HepG2 (cell line): ENCODE data around the gene FERMT2. TPM values are rescaled to one million over a fixed set of nuclear protein-coding genes. Genes with fewer than 3 reads are reported as not detected.

ENCODE experiments used
- ATAC-seq: fragments of 200-7000 bp; cut with Tn5 transposase; 3 replicates; pipeline ENCODE4 v1.9.1; 2020; ENCODE audit warnings: mild to moderate bottlenecking, moderate library complexity
- BruUV-seq: library from RNA; stranded (reverse); fragments of 400-500 nt; replicated peaks from 2 replicates; lab custom pipeline; 2021; lab: Mats Ljungman, UMichigan
- CTCF ChIA-PET: fragments of 300-600 bp; formaldehyde crosslinking; extraction: SDS; loops from one replicate; lab custom pipeline; 2021; ENCODE audit warnings: low total read pairs, inconsistent platforms, low intra/inter-chr PET ratio; lab: Yijun Ruan, JAX
- POLR2A ChIA-PET: fragments of 350-600 bp; sonication (Branson Sonifier 250); formaldehyde crosslinking; loops from one replicate; lab custom pipeline; 2020; ENCODE audit warnings: antibody characterized with exemption, inconsistent platforms; lab: Yijun Ruan, JAX
- DNase-seq: peaks from one replicate; pipeline ENCODE4 v3.0.0-alpha.2; 2015; ENCODE audit warnings: low spot score
- FAIRE-seq: peaks from 3 replicates; lab custom pipeline; 2011; peaks lifted over from hg19 to GRCh38; lab: Jason Lieb, UNC
- H2AFZ ChIP-seq: one replicate; pipeline ENCODE4 v1.6.1; 2011; ENCODE audit warnings: low read length, inconsistent platforms
- H3K27ac ChIP-seq: fragments of 300-600 bp; 3 replicates; pipeline ENCODE4 v1.8.0; 2011; ENCODE audit warnings: mixed run types, mild to moderate bottlenecking, mixed read lengths, low read length, inconsistent platforms; ENCODE audit not compliant: insufficient read depth; ENCODE audit errors: extremely low read length
- H3K27me3 ChIP-seq, 2 experiments: fragments of 200-600 bp in 1 of 2; 2 replicates in 1 of 2; 3 replicates in 1 of 2; pipeline versions ENCODE4 v1.6.0 to v1.8.0; 2011; ENCODE audit warnings: low read length in 2 of 2, mild to moderate bottlenecking in 2 of 2, moderate library complexity in 2 of 2, inconsistent platforms in 1 of 2; ENCODE audit not compliant: insufficient read depth in 2 of 2, control insufficient read depth in 1 of 2
- H3K36me3 ChIP-seq, 2 experiments: fragments of 200-600 bp in 1 of 2; replicated peaks in 1 of 2; 2 replicates in 1 of 2; 3 replicates in 1 of 2; pipeline versions ENCODE4 v1.5.1 to v1.8.0; 2011; ENCODE audit warnings: low read length in 2 of 2, inconsistent platforms in 1 of 2; ENCODE audit not compliant: insufficient read depth in 2 of 2, control insufficient read depth in 1 of 2
- H3K4me1 ChIP-seq: 2 replicates; pipeline ENCODE4 v1.5.1; 2012; ENCODE audit warnings: low read length, inconsistent platforms; ENCODE audit not compliant: insufficient read depth
- H3K4me2 ChIP-seq: 2 replicates; pipeline ENCODE4 v1.6.0; 2011; ENCODE audit warnings: low read depth, low read length, inconsistent platforms
- H3K4me3 ChIP-seq, 3 experiments: fragments of 200-600 bp in 1 of 3; sonication (generic), shearing (Covaris generic) in 1 of 3; replicated peaks in 1 of 3; 2 replicates each; pipeline ENCODE4 v1.5.1; 2011 to 2016; ENCODE audit warnings: low read length in 3 of 3, inconsistent platforms in 2 of 3, low read depth in 2 of 3, mild to moderate bottlenecking in 2 of 3, control low read depth in 1 of 3, mixed read lengths in 1 of 3; ENCODE audit not compliant: insufficient read depth in 1 of 3
- H3K79me2 ChIP-seq: one replicate; pipeline ENCODE4 v1.6.1; 2011; ENCODE audit warnings: low read length, inconsistent platforms; ENCODE audit not compliant: insufficient read depth
- H3K9ac ChIP-seq: 2 replicates; pipeline ENCODE4 v1.6.0; 2011; ENCODE audit warnings: mild to moderate bottlenecking, low read depth, low read length, inconsistent platforms; ENCODE audit not compliant: insufficient read depth
- H3K9me3 ChIP-seq: 2 replicates; pipeline ENCODE4 v1.5.1; 2012; ENCODE audit warnings: mild to moderate bottlenecking, low read length
- H4K20me1 ChIP-seq: 2 replicates; pipeline ENCODE4 v1.6.0; 2011; ENCODE audit warnings: inconsistent platforms, mild to moderate bottlenecking, low read length, moderate library complexity; ENCODE audit not compliant: insufficient read depth
- CERS6 ChIP-seq: sonication (generic); formaldehyde crosslinking; IDR thresholded peaks from 2 replicates; pipeline ENCODE4 v1.5.0; 2020; ENCODE audit warnings: missing genetic modification reagents
- DMAP1 ChIP-seq: IDR thresholded peaks from 2 replicates; pipeline ENCODE4 v1.6.1; 2016
- HOXA7 ChIP-seq: sonication (generic); formaldehyde crosslinking; IDR thresholded peaks from 2 replicates; pipeline ENCODE4 v1.8.1; 2022; ENCODE audit warnings: mild to moderate bottlenecking, missing genetic modification reagents, moderate library complexity
- IKZF1 ChIP-seq: fragments of 450-650 bp; IDR thresholded peaks from 2 replicates; pipeline ENCODE4 v1.7.1; 2016
- IRF1 ChIP-seq: sonication (generic); formaldehyde crosslinking; IDR thresholded peaks from 2 replicates; pipeline ENCODE4 v1.4.0; 2020; ENCODE audit warnings: low read depth, mild to moderate bottlenecking, missing genetic modification reagents
- KAT7 ChIP-seq: IDR thresholded peaks from 2 replicates; pipeline ENCODE4 v1.6.1; 2018; ENCODE audit warnings: borderline replicate concordance, missing compliant biosample characterization
- SRSF4 ChIP-seq: fragments of 200-400 bp; formaldehyde crosslinking; IDR thresholded peaks from one replicate; pipeline ENCODE4 v1.6.1; 2018; ENCODE audit warnings: mild to moderate bottlenecking, low read depth, low read length, moderate library complexity; ENCODE audit not compliant: poor library complexity, severe bottlenecking
- STAT5B ChIP-seq: sonication (generic); formaldehyde crosslinking; IDR thresholded peaks from 2 replicates; pipeline ENCODE4 v1.4.0; 2020; ENCODE audit warnings: missing genetic modification reagents
- ZFP1 ChIP-seq: IDR thresholded peaks from 2 replicates; pipeline ENCODE4 v1.6.1; 2016
- ZNF296 ChIP-seq: sonication (generic); formaldehyde crosslinking; conservative IDR thresholded peaks from 2 replicates; pipeline ENCODE4 v1.5.0; 2020; ENCODE audit warnings: mild to moderate bottlenecking, missing genetic modification reagents
- ZNF468 ChIP-seq: sonication (generic); formaldehyde crosslinking; IDR thresholded peaks from 2 replicates; pipeline ENCODE4 v1.8.0; 2022; ENCODE audit warnings: mild to moderate bottlenecking, moderate library complexity, missing genetic modification reagents
- ZNF639 ChIP-seq: conservative IDR thresholded peaks from 2 replicates; pipeline ENCODE4 v1.6.1; 2018; ENCODE audit warnings: missing genetic modification reagents
- ZNF644 ChIP-seq: IDR thresholded peaks from 2 replicates; pipeline ENCODE4 v1.6.1; 2016; ENCODE audit warnings: low read depth
- ZNF710 ChIP-seq: sonication (generic); formaldehyde crosslinking; IDR thresholded peaks from 2 replicates; pipeline ENCODE4 v1.5.0; 2020; ENCODE audit warnings: mild to moderate bottlenecking, missing genetic modification reagents, borderline replicate concordance
- ZSCAN12 ChIP-seq: sonication (generic); formaldehyde crosslinking; IDR thresholded peaks from 2 replicates; pipeline ENCODE4 v1.9.0; 2021; ENCODE audit warnings: mild to moderate bottlenecking, missing genetic modification reagents
- WGBS: methylation state at CpG from one replicate; pipeline ENCODE4 v1.1.6; 2017; ENCODE audit warnings: low lambda C conversion rate; 5-methylcytosine and 5-hydroxymethylcytosine counted together
- in situ Hi-C: cut with HindIII; loops from 2 replicates; pipeline ENCODE4 v1.10.0; 2017; ENCODE audit warnings: low pct_unique_long_range_greater_than_20kb; ENCODE audit not compliant: extremely low pct_ligation_motif_present
- intact Hi-C: fragments of 100-400 bp; cut with micrococcal nuclease; formaldehyde crosslinking; loops from one replicate; pipeline ENCODE4 v1.10.0; 2022; ENCODE audit not compliant: unreplicated experiment
- polyA plus RNA-seq, 8 experiments: library from polyadenylated mRNA; depleted of rRNA in 3 of 8; stranded (reverse) in 7 of 8; unstranded in 1 of 8; fragments of >200 nt; fragmentation: Illumina TruSeq in 4 of 8; extraction: Trizol in 4 of 8; gene quantifications; 2 replicates each; pipeline versions ENCODE4 v1.2.1 to v1.2.3, GENCODE V29; 2011 to 2016; ENCODE audit warnings: low read depth in 4 of 8, missing spikeins in 1 of 8, mixed read lengths in 1 of 8; ENCODE audit not compliant: insufficient read depth in 1 of 8
- total RNA-seq, 5 experiments: library from RNA; depleted of rRNA; stranded (reverse); fragments of >200 nt; fragmentation: Illumina TruSeq; extraction: Trizol; gene quantifications; 2 replicates each; pipeline ENCODE4 v1.2.3, GENCODE V29; 2016; ENCODE audit warnings: low read depth in 1 of 5

FERMT2 gene
- total and polyA plus RNA-seq, 2 of the 13 experiments (the other 11 are each of a cell fraction or from before 2014, with no cell fraction given): 36.2 to 60.4 TPM

- TF ChIP-seq KAT7 (CRISPR knock-in tag) (no peak), ZFP1 (peak; percentile 91; the same call in 1 of the 2 replicates), ZSCAN12 (CRISPR knock-in tag) (no peak), HOXA7 (no peak), ZNF644 (CRISPR knock-in tag) (peak; percentile 87), ZNF710 (CRISPR knock-in tag) (no peak)
- TF ChIP-seq, all 625 proteins: peak for 10
These were observed 113.4 kb downstream of the FERMT2 start (continued) for GRCh38 chr14:52837451-52837850.

- no peaks in the 10 kb centered on the region for H4K20me1 ChIP-seq
- no peak overlapping the region for H2AFZ ChIP-seq
- H3K9ac ChIP-seq: no peak overlapping the region
- ChIA-PET POLR2A (no interaction called here), CTCF (no interaction called here)
- H3K79me2 ChIP-seq: no peaks in the 10 kb centered on the region
- FAIRE-seq (no peak), DNase-seq (no peak), ATAC-seq (no peak)
- intact Hi-C loops (no loop called here), in situ Hi-C loops (no loop called here)
- no TSS peak for BruUV-seq
- H3K27me3 ChIP-seq: no peaks in the 10 kb centered on the region
- peaks cover 33% of the 10 kb centered on the region for H3K4me1 ChIP-seq
- no peak overlapping the region for H3K4me3 ChIP-seq
- WGBS: 81% methylated on average over 9 of the region's 9 CpGs
- H3K4me2 ChIP-seq: no peak overlapping the region
- H3K9me3 ChIP-seq: no peaks in the 10 kb centered on the region
- H3K36me3 ChIP-seq: no peaks in the 10 kb centered on the region
- no peak overlapping the region for H3K27ac ChIP-seq
- TF ChIP-seq IRF1 (CRISPR knock-in tag): no peak
- no peak for TF ChIP-seq SRSF4
- no peak for TF ChIP-seq STAT5B (CRISPR knock-in tag)
- no peak for TF ChIP-seq ZNF639 (CRISPR knock-in tag)
- no peak for TF ChIP-seq IKZF1
- no peak for TF ChIP-seq ZNF468 (CRISPR knock-in tag)
- no peak for TF ChIP-seq DMAP1 (CRISPR knock-in tag)
- no peak for TF ChIP-seq ZNF296 (CRISPR knock-in tag)
- no peak for TF ChIP-seq CERS6
These were observed 114.8 kb downstream of the FERMT2 start for GRCh38 chr14:52836063-52836462.
